Measurements from ENCODE around the gene NPHS2.

NPHS2 gene

GRCh38 chr1:179516976-179517705, 58.6 kb downstream of the NPHS2 start:
- no peak overlapping the region for H3K4me3 ChIP-seq (ENCODE audit: control insufficient read depth, low read depth, low read length)
- TF ChIP-seq CTCF (conservative IDR thresholded peaks at IDR 0.05; ENCODE audit: control insufficient read depth, insufficient read depth, low read depth, low read length) = no peak
- DNase-seq (ENCODE audit: low read depth) = no peak

- DNase-seq (ENCODE audit: low read depth) = no peak
- H3K4me3 ChIP-seq (ENCODE audit: control insufficient read depth, low read depth, low read length) = no peak overlapping the region
- no peak for TF ChIP-seq CTCF (conservative IDR thresholded peaks at IDR 0.05; ENCODE audit: control insufficient read depth, insufficient read depth, low read depth, low read length)
Measured at GRCh38 chr1:179510038-179510437, 65.7 kb downstream of the NPHS2 start.

GRCh38 chr1:179509384-179509783, 66.4 kb downstream of the NPHS2 start:
- no peak for TF ChIP-seq CTCF (conservative IDR thresholded peaks at IDR 0.05; ENCODE audit: control insufficient read depth, insufficient read depth, low read depth, low read length)
- no peak overlapping the region for H3K4me3 ChIP-seq (ENCODE audit: control insufficient read depth, low read depth, low read length)
- no peak for DNase-seq (ENCODE audit: low read depth)

- no peak for DNase-seq (ENCODE audit: low read depth)
- no peak for TF ChIP-seq CTCF (conservative IDR thresholded peaks at IDR 0.05; ENCODE audit: control insufficient read depth, insufficient read depth, low read depth, low read length)
- H3K4me3 ChIP-seq (ENCODE audit: control insufficient read depth, low read depth, low read length) = no peak overlapping the region
Measured at GRCh38 chr1:179506199-179506598, 69.5 kb downstream of the NPHS2 start.
